Measurements from ENCODE around the gene UBTF. TPM values are rescaled to one million over a fixed set of nuclear protein-coding genes. Genes with fewer than 3 reads are reported as not detected.
A peak's percentile ranks its signal among the peaks of the same experiment; 100 is the strongest.

UBTF gene
- total RNA-seq, 4 donors from 2014 or later, result 36.2 to 64.3 (median 46.0) TPM

- H3K36me3 ChIP-seq, result peaks cover 0 to 10% of the 10 kb centered on the region in 2 donors
- TF ChIP-seq CTCF (IDR thresholded peaks at IDR 0.05 in 4 of 5, conservative IDR thresholded peaks at IDR 0.05 in 1 of 5) (no peak), POLR2A (IDR thresholded peaks at IDR 0.05) (peak in 1 of 2 donors; percentile 7)
- H3K27me3 ChIP-seq, result no peaks in the 10 kb centered on the region
- peak; percentile 13 to 24 for ATAC-seq
- intact Hi-C loops (cut with DNase I; ENCODE audit: low total_unique reads), result loop anchor here (1.0 to 5.0 kb wide), 2 partner anchors 105 to 282 kb away; partner anchors contain the start of gene GPATCH8
- H3K4me3 ChIP-seq, result peak overlapping the region; percentile 74 to 93 (median 86)
- no peaks in the 10 kb centered on the region for H3K9me3 ChIP-seq
- H3K4me1 ChIP-seq, result peaks cover 42 to 46% of the 10 kb centered on the region in 2 donors
- H3K27ac ChIP-seq, result peak overlapping the region; percentile 95 to 100 (median 98)
- no peak for DNase-seq
- in situ Hi-C loops (cut with MboI; ENCODE audit: low sequenced_read_pairs in 4 of 4), result loop anchor here in 3 of 4 donors (5.0 to 25.0 kb wide), 2 partner anchors 102 to 292 kb away; partner anchors contain the start of genes GPATCH8 (in 3 of the 3) and SLC25A39 (in 1 of the 3)
Measured at GRCh38 chr17:44220213-44221083, 973 bp upstream of the UBTF start.

DNA sequence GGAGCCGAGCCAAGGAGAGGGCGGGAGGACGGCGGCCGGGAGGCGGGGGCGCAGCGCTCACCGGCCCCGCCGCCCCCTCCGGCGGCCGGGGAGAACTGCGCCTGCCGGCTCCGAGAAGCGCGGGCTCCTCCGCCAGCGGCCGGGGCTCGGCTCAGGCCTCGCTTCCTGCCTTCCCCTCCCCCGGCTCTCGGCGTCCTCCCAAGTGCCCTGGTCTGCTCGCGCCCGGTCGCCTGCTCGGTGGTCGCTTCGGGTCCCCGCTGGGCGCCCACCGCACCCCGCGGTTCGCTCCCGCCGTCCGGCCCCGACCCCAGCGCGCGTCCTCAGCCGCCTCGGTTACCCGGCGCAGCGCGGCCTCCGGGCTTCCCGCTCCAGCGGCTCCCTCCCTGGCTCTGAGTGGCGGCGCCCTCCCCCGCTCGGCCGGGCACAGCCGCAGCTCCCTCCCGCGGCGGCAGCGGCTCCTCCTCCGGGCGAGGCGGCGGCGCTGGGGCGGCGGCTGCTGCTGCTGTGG is 313 bp downstream of the UBTF start:
- no peaks in the 10 kb centered on the region for H3K27me3 ChIP-seq
- no peaks in the 10 kb centered on the region for H3K9me3 ChIP-seq
- in situ Hi-C loops (cut with MboI; ENCODE audit: low sequenced_read_pairs in 4 of 4) (loop anchor here in 3 of 4 donors (25.0 kb wide), 1 partner anchor 293 kb away; the partner anchor contains the start of gene GPATCH8 (in 3 of the 3)), intact Hi-C loops (cut with DNase I; ENCODE audit: low total_unique reads) (no loop called here)
- peak; percentile 46 to 47 for ATAC-seq
- peaks cover 43 to 55% of the 10 kb centered on the region in 2 donors for H3K4me1 ChIP-seq
- TF ChIP-seq POLR2A (IDR thresholded peaks at IDR 0.05) (peak; percentile 56 to 74), CTCF (IDR thresholded peaks at IDR 0.05 in 4 of 5, conservative IDR thresholded peaks at IDR 0.05 in 1 of 5) (peak; percentile 47 to 92 (median 88))
- H3K36me3 ChIP-seq, result peaks cover 0 to 23% of the 10 kb centered on the region in 2 donors
- DNase-seq, result peak; percentile 41 to 62
- H3K27ac ChIP-seq, result peak overlapping the region; percentile 95 to 100 (median 98)
- peak overlapping the region; percentile 52 to 93 (median 82) for H3K4me3 ChIP-seq

DNA sequence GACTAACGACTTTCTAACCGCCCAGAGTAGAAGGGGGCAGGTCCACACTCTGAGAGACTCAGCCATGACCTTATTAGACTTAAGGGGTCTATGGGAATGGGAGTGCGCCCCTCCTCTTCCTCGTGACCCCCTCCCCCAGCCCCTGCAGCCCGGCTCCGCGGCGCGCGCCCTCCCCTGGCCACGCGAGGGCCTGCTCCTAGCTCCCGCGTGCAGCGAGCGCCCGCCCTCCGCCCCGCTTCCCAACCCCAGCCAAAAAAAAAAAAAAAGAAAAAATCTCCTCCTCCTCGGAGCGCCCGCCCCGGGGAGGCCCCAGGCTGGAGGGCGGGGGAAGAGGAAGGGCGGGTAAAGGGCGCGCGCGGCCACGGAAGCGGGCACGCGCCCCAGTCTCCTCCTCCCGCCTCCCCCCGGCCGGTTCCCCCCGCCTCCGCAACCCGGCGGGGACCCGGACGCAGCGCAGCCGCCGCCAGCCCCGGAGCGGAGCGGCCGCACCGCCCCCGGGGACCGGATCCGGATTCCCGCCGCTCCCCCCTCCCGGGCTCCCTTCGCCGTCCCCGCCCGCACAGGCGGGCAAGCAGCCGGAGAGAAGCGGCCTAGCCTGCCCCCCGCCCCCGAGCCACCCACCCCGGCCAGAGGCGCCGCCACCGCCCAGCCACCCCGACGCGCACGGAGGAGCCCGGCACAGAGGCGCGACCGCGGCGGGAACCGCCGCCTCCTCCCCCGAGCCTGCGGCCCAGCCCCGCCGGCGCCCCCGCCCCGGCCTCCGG is 949 bp downstream of the UBTF start:
- Histone ChIP-seq H3K4me3 (peak overlapping the region; percentile 51 to 93 (median 63)), H3K27ac (peak overlapping the region; percentile 95 to 100 (median 98)), H3K4me1 (peaks cover 46 to 55% of the 10 kb centered on the region in 2 donors), H3K36me3 (peaks cover 0 to 27% of the 10 kb centered on the region in 2 donors), H3K9me3 (no peaks in the 10 kb centered on the region), H3K27me3 (no peaks in the 10 kb centered on the region)
- intact Hi-C loops (cut with DNase I; ENCODE audit: low total_unique reads) (loop anchor here (1.0 kb wide), 2 partner anchors 18 to 32 kb away; partner anchors contain the start of gene TMUB2), in situ Hi-C loops (cut with MboI; ENCODE audit: low sequenced_read_pairs in 4 of 4) (loop anchor here in 3 of 4 donors (25.0 kb wide), 1 partner anchor 294 kb away; the partner anchor contains the start of gene GPATCH8 (in 3 of the 3))
- ATAC-seq (peak; percentile 45 to 59), DNase-seq (peak; percentile 84 to 87)
- TF ChIP-seq CTCF (IDR thresholded peaks at IDR 0.05 in 4 of 5, conservative IDR thresholded peaks at IDR 0.05 in 1 of 5) (peak; percentile 35 to 72 (median 62)), POLR2A (IDR thresholded peaks at IDR 0.05) (peak; percentile 70 to 81)

GRCh38 chr17:44217738-44218343 is 1.6 kb downstream of the UBTF start:
- in situ Hi-C loops (cut with MboI; ENCODE audit: low sequenced_read_pairs in 4 of 4) (loop anchor here in 3 of 4 donors (25.0 kb wide), 1 partner anchor 294 kb away; the partner anchor contains the start of gene GPATCH8 (in 3 of the 3)), intact Hi-C loops (cut with DNase I; ENCODE audit: low total_unique reads) (loop anchor here (1.0 kb wide), 2 partner anchors 18 to 32 kb away; partner anchors contain the start of gene TMUB2)
- Histone ChIP-seq H3K27ac (peak overlapping the region; percentile 95 to 100 (median 98)), H3K4me3 (peak overlapping the region; percentile 42 to 93 (median 63)), H3K36me3 (peaks cover 0 to 27% of the 10 kb centered on the region in 2 donors), H3K4me1 (peaks cover 44 to 55% of the 10 kb centered on the region in 2 donors), H3K27me3 (no peaks in the 10 kb centered on the region), H3K9me3 (no peaks in the 10 kb centered on the region)
- TF ChIP-seq CTCF (IDR thresholded peaks at IDR 0.05 in 4 of 5, conservative IDR thresholded peaks at IDR 0.05 in 1 of 5) (no peak), POLR2A (IDR thresholded peaks at IDR 0.05) (no peak)
- DNase-seq (no peak), ATAC-seq (peak in 1 of 2 donors; percentile 0)

All from gastrocnemius medialis (tissue), 4 donors.